HepG2 (cell line): Measurements from ENCODE around the gene L3MBTL1. TPM values are rescaled to one million over a fixed set of nuclear protein-coding genes. Genes with fewer than 3 reads are reported as not detected.

ENCODE experiments used
- ATAC-seq: fragments of 200-7000 bp; cut with Tn5 transposase; 3 replicates; pipeline ENCODE4 v1.9.1; 2020; ENCODE audit warnings: mild to moderate bottlenecking, moderate library complexity
- BruUV-seq: library from RNA; stranded (reverse); fragments of 400-500 nt; replicated peaks from 2 replicates; lab custom pipeline; 2021; lab: Mats Ljungman, UMichigan
- CTCF ChIA-PET: fragments of 300-600 bp; formaldehyde crosslinking; extraction: SDS; loops from one replicate; lab custom pipeline; 2021; ENCODE audit warnings: low total read pairs, inconsistent platforms, low intra/inter-chr PET ratio; lab: Yijun Ruan, JAX
- POLR2A ChIA-PET: fragments of 350-600 bp; sonication (Branson Sonifier 250); formaldehyde crosslinking; loops from one replicate; lab custom pipeline; 2020; ENCODE audit warnings: antibody characterized with exemption, inconsistent platforms; lab: Yijun Ruan, JAX
- DNase-seq: peaks from one replicate; pipeline ENCODE4 v3.0.0-alpha.2; 2015; ENCODE audit warnings: low spot score
- FAIRE-seq: peaks from 3 replicates; lab custom pipeline; 2011; peaks lifted over from hg19 to GRCh38; lab: Jason Lieb, UNC
- H2AFZ ChIP-seq: one replicate; pipeline ENCODE4 v1.6.1; 2011; ENCODE audit warnings: low read length, inconsistent platforms
- H3K27ac ChIP-seq: fragments of 300-600 bp; 3 replicates; pipeline ENCODE4 v1.8.0; 2011; ENCODE audit warnings: mixed run types, mild to moderate bottlenecking, mixed read lengths, low read length, inconsistent platforms; ENCODE audit not compliant: insufficient read depth; ENCODE audit errors: extremely low read length
- H3K27me3 ChIP-seq, 2 experiments: fragments of 200-600 bp in 1 of 2; 2 replicates in 1 of 2; 3 replicates in 1 of 2; pipeline versions ENCODE4 v1.6.0 to v1.8.0; 2011; ENCODE audit warnings: low read length in 2 of 2, mild to moderate bottlenecking in 2 of 2, moderate library complexity in 2 of 2, inconsistent platforms in 1 of 2; ENCODE audit not compliant: insufficient read depth in 2 of 2, control insufficient read depth in 1 of 2
- H3K36me3 ChIP-seq, 2 experiments: fragments of 200-600 bp in 1 of 2; replicated peaks in 1 of 2; 2 replicates in 1 of 2; 3 replicates in 1 of 2; pipeline versions ENCODE4 v1.5.1 to v1.8.0; 2011; ENCODE audit warnings: low read length in 2 of 2, inconsistent platforms in 1 of 2; ENCODE audit not compliant: insufficient read depth in 2 of 2, control insufficient read depth in 1 of 2
- H3K4me1 ChIP-seq: 2 replicates; pipeline ENCODE4 v1.5.1; 2012; ENCODE audit warnings: low read length, inconsistent platforms; ENCODE audit not compliant: insufficient read depth
- H3K4me2 ChIP-seq: 2 replicates; pipeline ENCODE4 v1.6.0; 2011; ENCODE audit warnings: low read depth, low read length, inconsistent platforms
- H3K4me3 ChIP-seq, 3 experiments: fragments of 200-600 bp in 1 of 3; sonication (generic), shearing (Covaris generic) in 1 of 3; replicated peaks in 1 of 3; 2 replicates each; pipeline ENCODE4 v1.5.1; 2011 to 2016; ENCODE audit warnings: low read length in 3 of 3, inconsistent platforms in 2 of 3, low read depth in 2 of 3, mild to moderate bottlenecking in 2 of 3, control low read depth in 1 of 3, mixed read lengths in 1 of 3; ENCODE audit not compliant: insufficient read depth in 1 of 3
- H3K79me2 ChIP-seq: one replicate; pipeline ENCODE4 v1.6.1; 2011; ENCODE audit warnings: low read length, inconsistent platforms; ENCODE audit not compliant: insufficient read depth
- H3K9ac ChIP-seq: 2 replicates; pipeline ENCODE4 v1.6.0; 2011; ENCODE audit warnings: mild to moderate bottlenecking, low read depth, low read length, inconsistent platforms; ENCODE audit not compliant: insufficient read depth
- H3K9me3 ChIP-seq: 2 replicates; pipeline ENCODE4 v1.5.1; 2012; ENCODE audit warnings: mild to moderate bottlenecking, low read length
- H4K20me1 ChIP-seq: 2 replicates; pipeline ENCODE4 v1.6.0; 2011; ENCODE audit warnings: inconsistent platforms, mild to moderate bottlenecking, low read length, moderate library complexity; ENCODE audit not compliant: insufficient read depth
- BORCS8-MEF2B ChIP-seq: sonication (generic); formaldehyde crosslinking; IDR thresholded peaks from 2 replicates; pipeline ENCODE4 v1.8.0; 2022; ENCODE audit warnings: mild to moderate bottlenecking, missing genetic modification reagents
- CERS6 ChIP-seq: sonication (generic); formaldehyde crosslinking; IDR thresholded peaks from 2 replicates; pipeline ENCODE4 v1.5.0; 2020; ENCODE audit warnings: missing genetic modification reagents
- HDAC1 ChIP-seq: sonication (generic); formaldehyde crosslinking; IDR thresholded peaks from 2 replicates; pipeline ENCODE4 v1.5.1; 2020; ENCODE audit warnings: mild to moderate bottlenecking, missing genetic modification reagents
- KMT2A ChIP-seq: sonication (generic); formaldehyde crosslinking; IDR thresholded peaks from 2 replicates; pipeline ENCODE4 v1.4.0; 2020; ENCODE audit warnings: missing genetic modification reagents
- MAFG ChIP-seq: sonication (generic); formaldehyde crosslinking; IDR thresholded peaks from 2 replicates; pipeline ENCODE4 v1.5.1; 2020; ENCODE audit warnings: mild to moderate bottlenecking, missing genetic modification reagents
- NFIB ChIP-seq: sonication (generic); formaldehyde crosslinking; IDR thresholded peaks from 2 replicates; pipeline ENCODE4 v1.9.0; 2021; ENCODE audit warnings: missing genetic modification reagents, mild to moderate bottlenecking, borderline replicate concordance
- ZBTB33 ChIP-seq: sonication (generic); formaldehyde crosslinking; IDR thresholded peaks from 2 replicates; pipeline ENCODE4 v1.4.0; 2020; ENCODE audit warnings: missing genetic modification reagents
- ZNF160 ChIP-seq: sonication (generic); formaldehyde crosslinking; IDR thresholded peaks from 2 replicates; pipeline ENCODE4 v1.8.0; 2022; ENCODE audit warnings: mild to moderate bottlenecking, inconsistent platforms, missing genetic modification reagents
- ZNF256 ChIP-seq: sonication (generic); formaldehyde crosslinking; conservative IDR thresholded peaks from 2 replicates; pipeline ENCODE4 v1.4.0; 2020; ENCODE audit warnings: missing genetic modification reagents
- ZNF264 ChIP-seq: sonication (generic); formaldehyde crosslinking; IDR thresholded peaks from 2 replicates; pipeline ENCODE4 v1.4.0; 2020; ENCODE audit warnings: missing genetic modification reagents
- ZNF460 ChIP-seq: sonication (generic); formaldehyde crosslinking; IDR thresholded peaks from 2 replicates; pipeline ENCODE4 v1.5.1; 2020; ENCODE audit warnings: missing genetic modification reagents, mild to moderate bottlenecking, borderline replicate concordance
- ZNF530 ChIP-seq: sonication (generic); formaldehyde crosslinking; IDR thresholded peaks from 2 replicates; pipeline ENCODE4 v1.5.0; 2020; ENCODE audit warnings: low read depth, mild to moderate bottlenecking, missing genetic modification reagents
- ZNF781 ChIP-seq: sonication (generic); formaldehyde crosslinking; IDR thresholded peaks from 2 replicates; pipeline ENCODE4 v1.5.1; 2020; ENCODE audit warnings: borderline replicate concordance, mild to moderate bottlenecking, missing genetic modification reagents; ENCODE audit errors: not compliant biosample characterization
- WGBS: methylation state at CpG from one replicate; pipeline ENCODE4 v1.1.6; 2017; ENCODE audit warnings: low lambda C conversion rate; 5-methylcytosine and 5-hydroxymethylcytosine counted together
- in situ Hi-C: cut with HindIII; loops from 2 replicates; pipeline ENCODE4 v1.10.0; 2017; ENCODE audit warnings: low pct_unique_long_range_greater_than_20kb; ENCODE audit not compliant: extremely low pct_ligation_motif_present
- intact Hi-C: fragments of 100-400 bp; cut with micrococcal nuclease; formaldehyde crosslinking; loops from one replicate; pipeline ENCODE4 v1.10.0; 2022; ENCODE audit not compliant: unreplicated experiment
- polyA plus RNA-seq, 8 experiments: library from polyadenylated mRNA; depleted of rRNA in 3 of 8; stranded (reverse) in 7 of 8; unstranded in 1 of 8; fragments of >200 nt; fragmentation: Illumina TruSeq in 4 of 8; extraction: Trizol in 4 of 8; gene quantifications; 2 replicates each; pipeline versions ENCODE4 v1.2.1 to v1.2.3, GENCODE V29; 2011 to 2016; ENCODE audit warnings: low read depth in 4 of 8, missing spikeins in 1 of 8, mixed read lengths in 1 of 8; ENCODE audit not compliant: insufficient read depth in 1 of 8
- total RNA-seq, 5 experiments: library from RNA; depleted of rRNA; stranded (reverse); fragments of >200 nt; fragmentation: Illumina TruSeq; extraction: Trizol; gene quantifications; 2 replicates each; pipeline ENCODE4 v1.2.3, GENCODE V29; 2016; ENCODE audit warnings: low read depth in 1 of 5
- TF ChIP-seq, protein P1 (sequence below): sonication (generic); formaldehyde crosslinking; conservative IDR thresholded peaks from 2 replicates; pipeline ENCODE4 v1.8.1; 2023; ENCODE audit warnings: missing genetic modification reagents
- TF ChIP-seq, protein P2 (sequence below): sonication (generic); formaldehyde crosslinking; conservative IDR thresholded peaks from 2 replicates; pipeline ENCODE4 v1.8.0; 2022; ENCODE audit warnings: missing genetic modification reagents
- TF ChIP-seq, protein P3 (sequence below): sonication (generic); formaldehyde crosslinking; conservative IDR thresholded peaks from 2 replicates; pipeline ENCODE4 v1.4.0; 2020; ENCODE audit warnings: missing genetic modification reagents

Gene L3MBTL1
- total and polyA plus RNA-seq, 2 of the 13 experiments (the other 11 are each of a cell fraction or from before 2014, with no cell fraction given): 9.0 to 17.8 TPM

DNA sequence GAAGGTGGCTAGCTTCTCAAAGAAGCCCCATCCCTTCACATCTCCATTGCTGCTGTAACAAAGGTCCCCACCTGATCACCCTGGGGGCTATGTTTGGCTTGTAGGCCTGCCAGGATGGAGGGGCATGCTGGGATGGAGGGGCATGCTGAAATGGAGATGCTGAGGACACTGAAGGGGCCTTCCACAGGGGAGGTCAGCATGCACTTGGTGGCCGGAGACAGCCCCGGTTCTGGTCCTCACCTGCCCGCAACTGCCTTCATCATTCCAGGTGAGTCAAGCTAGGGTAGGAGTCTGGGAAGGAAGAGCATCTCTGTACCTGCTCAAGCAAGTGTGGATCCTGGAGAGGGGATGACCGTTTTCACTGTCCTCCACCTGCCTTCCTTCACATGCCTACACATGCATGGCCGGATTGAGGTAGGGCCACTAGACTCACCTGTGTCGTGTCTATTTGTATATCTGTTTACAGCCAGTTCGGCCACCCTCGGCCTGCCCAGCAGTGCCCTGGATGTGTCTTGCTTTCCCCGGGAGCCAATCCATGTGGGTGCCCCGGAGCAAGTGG lies 6.0 kb downstream of the L3MBTL1 start:
- H3K4me3 ChIP-seq: peak overlapping the region; percentile 63 to 81 (median 70); a peak in 5 of 6 replicates
- H3K9ac ChIP-seq: peak overlapping the region; percentile 70
- peak overlapping the region; percentile 48 for H3K27ac ChIP-seq
- ATAC-seq (peak; percentile 21), FAIRE-seq (no peak), DNase-seq (no peak)
- peaks cover 29% of the 10 kb centered on the region for H3K4me1 ChIP-seq
- no peaks in the 10 kb centered on the region for H3K27me3 ChIP-seq
- no peak overlapping the region for H2AFZ ChIP-seq
- ChIA-PET CTCF (no interaction called here), POLR2A (interaction anchor here (0.7 to 3.7 kb wide), 11 partner anchors 8 to 178 kb away, joined by 3 to 77 read pairs (median 9); partner anchors contain the start of genes IFT52, SGK2 and SRSF6)
- peaks cover 0 to 4% of the 10 kb centered on the region in 2 experiments; a peak in 2 of 5 replicates for H3K36me3 ChIP-seq
- intact Hi-C loops: no loop called here
- H4K20me1 ChIP-seq: no peaks in the 10 kb centered on the region
- BruUV-seq: TSS peak; percentile 84
- in situ Hi-C loops: no loop called here
- H3K79me2 ChIP-seq: peaks cover 3% of the 10 kb centered on the region
- peak overlapping the region; percentile 97 for H3K4me2 ChIP-seq
- 38% methylated on average over 10 of the region's 10 CpGs for WGBS
- no peaks in the 10 kb centered on the region for H3K9me3 ChIP-seq
- TF ChIP-seq MAFG (no peak), KMT2A (CRISPR knock-in tag) (0 out of 2 replicates have a peak, but pooled peaks have one; percentile 62), ZNF781 (CRISPR knock-in tag) (peak; percentile 47), ZNF256 (no peak), BORCS8-MEF2B (peak; percentile 69), HDAC1 (CRISPR knock-in tag) (no peak), ZNF264 (CRISPR knock-in tag) (no peak), ZNF160 (CRISPR knock-in tag) (peak; percentile 34; the same call in 1 of the 2 replicates), CERS6 (CRISPR knock-in tag) (no peak), ZNF530 (no peak), ZBTB33 (CRISPR knock-in tag) (no peak), NFIB (CRISPR knock-in tag) (peak; percentile 70; the same call in 1 of the 2 replicates), ZNF460 (CRISPR knock-in tag) (no peak)
- TF ChIP-seq, protein P1, sequence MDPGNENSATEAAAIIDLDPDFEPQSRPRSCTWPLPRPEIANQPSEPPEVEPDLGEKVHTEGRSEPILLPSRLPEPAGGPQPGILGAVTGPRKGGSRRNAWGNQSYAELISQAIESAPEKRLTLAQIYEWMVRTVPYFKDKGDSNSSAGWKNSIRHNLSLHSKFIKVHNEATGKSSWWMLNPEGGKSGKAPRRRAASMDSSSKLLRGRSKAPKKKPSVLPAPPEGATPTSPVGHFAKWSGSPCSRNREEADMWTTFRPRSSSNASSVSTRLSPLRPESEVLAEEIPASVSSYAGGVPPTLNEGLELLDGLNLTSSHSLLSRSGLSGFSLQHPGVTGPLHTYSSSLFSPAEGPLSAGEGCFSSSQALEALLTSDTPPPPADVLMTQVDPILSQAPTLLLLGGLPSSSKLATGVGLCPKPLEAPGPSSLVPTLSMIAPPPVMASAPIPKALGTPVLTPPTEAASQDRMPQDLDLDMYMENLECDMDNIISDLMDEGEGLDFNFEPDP: no peak
- TF ChIP-seq, protein P2, sequence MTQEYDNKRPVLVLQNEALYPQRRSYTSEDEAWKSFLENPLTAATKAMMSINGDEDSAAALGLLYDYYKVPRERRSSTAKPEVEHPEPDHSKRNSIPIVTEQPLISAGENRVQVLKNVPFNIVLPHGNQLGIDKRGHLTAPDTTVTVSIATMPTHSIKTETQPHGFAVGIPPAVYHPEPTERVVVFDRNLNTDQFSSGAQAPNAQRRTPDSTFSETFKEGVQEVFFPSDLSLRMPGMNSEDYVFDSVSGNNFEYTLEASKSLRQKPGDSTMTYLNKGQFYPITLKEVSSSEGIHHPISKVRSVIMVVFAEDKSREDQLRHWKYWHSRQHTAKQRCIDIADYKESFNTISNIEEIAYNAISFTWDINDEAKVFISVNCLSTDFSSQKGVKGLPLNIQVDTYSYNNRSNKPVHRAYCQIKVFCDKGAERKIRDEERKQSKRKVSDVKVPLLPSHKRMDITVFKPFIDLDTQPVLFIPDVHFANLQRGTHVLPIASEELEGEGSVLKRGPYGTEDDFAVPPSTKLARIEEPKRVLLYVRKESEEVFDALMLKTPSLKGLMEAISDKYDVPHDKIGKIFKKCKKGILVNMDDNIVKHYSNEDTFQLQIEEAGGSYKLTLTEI (CRISPR knock-in tag): no peak
- TF ChIP-seq, protein P3, sequence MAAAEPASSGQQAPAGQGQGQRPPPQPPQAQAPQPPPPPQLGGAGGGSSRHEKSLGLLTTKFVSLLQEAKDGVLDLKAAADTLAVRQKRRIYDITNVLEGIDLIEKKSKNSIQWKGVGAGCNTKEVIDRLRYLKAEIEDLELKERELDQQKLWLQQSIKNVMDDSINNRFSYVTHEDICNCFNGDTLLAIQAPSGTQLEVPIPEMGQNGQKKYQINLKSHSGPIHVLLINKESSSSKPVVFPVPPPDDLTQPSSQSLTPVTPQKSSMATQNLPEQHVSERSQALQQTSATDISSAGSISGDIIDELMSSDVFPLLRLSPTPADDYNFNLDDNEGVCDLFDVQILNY: no peak
